ENCODE measurements around the gene CA6. TPM values are rescaled to one million over a fixed set of nuclear protein-coding genes. Genes with fewer than 3 reads are reported as not detected.
"Not testable (repeated sequence)": the region's sequence is repeated elsewhere in the genome, so short reads cannot be mapped to it uniquely, and the experiment has no call there.

Gene CA6
- total RNA-seq, 4 donors from 2014 or later, result not detected

GRCh38 chr1:8966606-8967005 is 20.9 kb downstream of the CA6 start:
- 94% methylated on average over 4 of the region's 4 CpGs for WGBS
- DNase-seq (ENCODE audit: extremely low spot score), result no peak
- no peaks in the 10 kb centered on the region for H3K27me3 ChIP-seq
- no peaks in the 10 kb centered on the region for H3K4me1 ChIP-seq
- no peak overlapping the region for H3K4me3 ChIP-seq
- TF ChIP-seq POLR2AphosphoS5 (IDR thresholded peaks at IDR 0.05) (no peak), EP300 (IDR thresholded peaks at IDR 0.05) (no peak), POLR2A (IDR thresholded peaks at IDR 0.05; ENCODE audit: low read depth) (no peak), CTCF (IDR thresholded peaks at IDR 0.05) (no peak)
- no peaks in the 10 kb centered on the region for H3K36me3 ChIP-seq
- H3K9me3 ChIP-seq, result no peaks in the 10 kb centered on the region
- intact Hi-C loops (cut with DNase I), result no loop called here
- no peak overlapping the region for H3K27ac ChIP-seq (replicated peaks in 1 of 4)

- intact Hi-C loops (cut with DNase I); H3K9me3 ChIP-seq; H3K27ac ChIP-seq (replicated peaks in 1 of 4); H3K4me3 ChIP-seq; DNase-seq (ENCODE audit: extremely low spot score); H3K4me1 ChIP-seq; H3K27me3 ChIP-seq; H3K36me3 ChIP-seq: not testable (repeated sequence)
- 89% methylated on average over 9 of the region's 9 CpGs for WGBS
Observed at GRCh38 chr1:8968902-8969301, 23.2 kb downstream of the CA6 start.

- intact Hi-C loops (cut with DNase I), result no loop called here
- 93% methylated on average over 7 of the region's 7 CpGs for WGBS
Observed at GRCh38 chr1:8969937-8970336, 24.3 kb downstream of the CA6 start.

GRCh38 chr1:8970870-8971337 is 25.2 kb downstream of the CA6 start:
- no peaks in the 10 kb centered on the region for H3K36me3 ChIP-seq
- no peaks in the 10 kb centered on the region for H3K9me3 ChIP-seq
- 69% methylated on average over 9 of the region's 9 CpGs for WGBS
- H3K27ac ChIP-seq (replicated peaks in 1 of 4), result no peak overlapping the region
- no peak for DNase-seq (ENCODE audit: extremely low spot score)
- intact Hi-C loops (cut with DNase I), result no loop called here
- no peaks in the 10 kb centered on the region for H3K27me3 ChIP-seq
- no peaks in the 10 kb centered on the region for H3K4me1 ChIP-seq
- no peak overlapping the region for H3K4me3 ChIP-seq
- TF ChIP-seq EP300 (IDR thresholded peaks at IDR 0.05) (no peak), CTCF (IDR thresholded peaks at IDR 0.05) (no peak)

More at GRCh38 chr1:8969937-8970336, 24.3 kb downstream of the CA6 start:
- Histone ChIP-seq H3K4me1 (no peaks in the 10 kb centered on the region), H3K36me3 (no peaks in the 10 kb centered on the region), H3K9me3 (no peaks in the 10 kb centered on the region), H3K27ac (replicated peaks in 1 of 4) (no peak overlapping the region), H3K4me3 (no peak overlapping the region), H3K27me3 (no peaks in the 10 kb centered on the region)
- DNase-seq (ENCODE audit: extremely low spot score), result no peak
- TF ChIP-seq POLR2A (IDR thresholded peaks at IDR 0.05; ENCODE audit: low read depth), result no peak
- no peak for TF ChIP-seq POLR2AphosphoS5 (IDR thresholded peaks at IDR 0.05)

- TF ChIP-seq POLR2A (IDR thresholded peaks at IDR 0.05; ENCODE audit: low read depth), result no peak
- Histone ChIP-seq H3K27ac (replicated peaks in 1 of 4) (no peak overlapping the region), H3K4me1 (no peaks in the 10 kb centered on the region), H3K9me3 (no peaks in the 10 kb centered on the region), H3K36me3 (no peaks in the 10 kb centered on the region), H3K27me3 (no peaks in the 10 kb centered on the region), H3K4me3 (no peak overlapping the region)
- DNase-seq (ENCODE audit: extremely low spot score), result no peak
- intact Hi-C loops (cut with DNase I), result no loop called here
- WGBS, result 81% methylated on average over 7 of the region's 7 CpGs
Observed at GRCh38 chr1:8974551-8974950, 28.9 kb downstream of the CA6 start.

- intact Hi-C loops (cut with DNase I), result no loop called here
- H3K4me1 ChIP-seq, result no peaks in the 10 kb centered on the region
- H3K4me3 ChIP-seq, result no peak overlapping the region
- 82% methylated on average over 5 of the region's 5 CpGs for WGBS
- H3K9me3 ChIP-seq, result no peaks in the 10 kb centered on the region
- no peak overlapping the region for H3K27ac ChIP-seq (replicated peaks in 1 of 4)
- TF ChIP-seq POLR2AphosphoS5 (IDR thresholded peaks at IDR 0.05) (no peak), EP300 (IDR thresholded peaks at IDR 0.05) (no peak), POLR2A (IDR thresholded peaks at IDR 0.05; ENCODE audit: low read depth) (no peak), CTCF (IDR thresholded peaks at IDR 0.05) (no peak)
- no peaks in the 10 kb centered on the region for H3K27me3 ChIP-seq
- H3K36me3 ChIP-seq, result no peaks in the 10 kb centered on the region
- DNase-seq (ENCODE audit: extremely low spot score), result no peak
Observed at GRCh38 chr1:8976338-8976737, 30.7 kb downstream of the CA6 start.
